ENCODE results near the gene HIPK4. TPM values are rescaled to one million over a fixed set of nuclear protein-coding genes. Genes with fewer than 3 reads are reported as not detected.

The HIPK4 gene
- total RNA-seq, 1 experiment from 2014 or later = 0.31 TPM

DNA sequence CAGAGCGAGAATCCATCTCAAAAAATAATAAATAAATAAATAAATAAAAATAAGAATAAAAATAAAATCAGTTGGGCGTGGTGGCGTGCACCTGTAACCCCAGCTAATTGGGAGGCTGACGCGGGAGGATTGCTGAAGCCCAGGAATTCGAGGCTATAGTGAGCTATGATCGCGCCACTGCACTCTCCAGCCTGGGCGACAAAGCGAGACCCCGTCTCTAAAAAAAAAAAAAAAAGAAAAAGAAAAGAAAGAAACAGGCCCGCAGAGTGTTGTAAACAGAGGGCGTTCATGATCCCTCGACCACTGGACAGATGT lies 30.4 kb upstream of the HIPK4 start:
- CTCF ChIA-PET = interaction anchor here (0.6 to 2.8 kb wide), 55 partner anchors 8 to 1193 kb away, joined by 3 to 55 read pairs (median 5); partner anchors contain the start of genes BLVRB, C19orf47, PLD3 and PRX
- POLR2A ChIA-PET = interaction anchor here (0.6 to 1.8 kb wide), 14 partner anchors 13 to 279 kb away, joined by 3 to 17 read pairs (median 4); partner anchors contain the start of genes C19orf47 and PLD3

DNA sequence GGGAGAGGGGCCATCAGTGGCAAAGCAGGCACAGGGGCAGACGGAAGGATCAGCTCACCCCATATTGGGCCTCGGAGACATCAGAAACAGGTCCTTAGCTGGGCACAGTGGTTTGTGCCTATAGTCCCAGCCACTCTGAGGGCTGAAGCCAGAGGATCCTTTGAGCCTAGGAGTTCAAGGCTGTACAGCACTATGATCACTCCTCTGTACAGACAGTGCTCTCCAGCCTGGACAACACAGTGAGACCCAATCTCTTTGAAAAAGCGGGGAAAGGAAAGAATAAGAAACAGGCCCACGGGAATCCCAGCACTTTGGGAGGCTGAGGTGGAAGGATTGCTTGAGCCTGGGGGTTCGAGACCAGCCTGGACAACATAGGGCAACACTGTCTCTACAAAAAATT lies 29.8 kb upstream of the HIPK4 start:
- ChIA-PET CTCF (interaction anchor here (0.6 to 2.8 kb wide), 38 partner anchors 7 to 1074 kb away, joined by 3 to 55 read pairs (median 5); partner anchors contain the start of genes BLVRB, PRX and SERTAD3), POLR2A (interaction anchor here (0.7 to 1.8 kb wide), 5 partner anchors 14 to 280 kb away, joined by 3 to 13 read pairs (median 3); no protein-coding TSS in a partner anchor)
- TF ChIP-seq ZNF121 (CRISPR knock-in tag; IDR thresholded peaks at IDR 0.05) = peak; percentile 88
- TF ChIP-seq, protein P1, sequence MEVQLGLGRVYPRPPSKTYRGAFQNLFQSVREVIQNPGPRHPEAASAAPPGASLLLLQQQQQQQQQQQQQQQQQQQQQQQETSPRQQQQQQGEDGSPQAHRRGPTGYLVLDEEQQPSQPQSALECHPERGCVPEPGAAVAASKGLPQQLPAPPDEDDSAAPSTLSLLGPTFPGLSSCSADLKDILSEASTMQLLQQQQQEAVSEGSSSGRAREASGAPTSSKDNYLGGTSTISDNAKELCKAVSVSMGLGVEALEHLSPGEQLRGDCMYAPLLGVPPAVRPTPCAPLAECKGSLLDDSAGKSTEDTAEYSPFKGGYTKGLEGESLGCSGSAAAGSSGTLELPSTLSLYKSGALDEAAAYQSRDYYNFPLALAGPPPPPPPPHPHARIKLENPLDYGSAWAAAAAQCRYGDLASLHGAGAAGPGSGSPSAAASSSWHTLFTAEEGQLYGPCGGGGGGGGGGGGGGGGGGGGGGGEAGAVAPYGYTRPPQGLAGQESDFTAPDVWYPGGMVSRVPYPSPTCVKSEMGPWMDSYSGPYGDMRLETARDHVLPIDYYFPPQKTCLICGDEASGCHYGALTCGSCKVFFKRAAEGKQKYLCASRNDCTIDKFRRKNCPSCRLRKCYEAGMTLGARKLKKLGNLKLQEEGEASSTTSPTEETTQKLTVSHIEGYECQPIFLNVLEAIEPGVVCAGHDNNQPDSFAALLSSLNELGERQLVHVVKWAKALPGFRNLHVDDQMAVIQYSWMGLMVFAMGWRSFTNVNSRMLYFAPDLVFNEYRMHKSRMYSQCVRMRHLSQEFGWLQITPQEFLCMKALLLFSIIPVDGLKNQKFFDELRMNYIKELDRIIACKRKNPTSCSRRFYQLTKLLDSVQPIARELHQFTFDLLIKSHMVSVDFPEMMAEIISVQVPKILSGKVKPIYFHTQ (CRISPR knock-in tag; IDR thresholded peaks at IDR 0.05) = no peak
- no peaks in the 10 kb centered on the region for H3K9me3 Mint-ChIP-seq
- ATAC-seq (no peak), DNase-seq (ENCODE audit: low spot score) (no peak)
- no peaks in the 10 kb centered on the region; the same call in 1 of the 2 replicates for H3K36me3 Mint-ChIP-seq
- H3K27ac Mint-ChIP-seq = no peak overlapping the region
- H3K4me1 Mint-ChIP-seq = peaks cover 27% of the 10 kb centered on the region
- peak overlapping the region; percentile 34; the same call in 1 of the 2 replicates for H3K4me3 Mint-ChIP-seq
- no peaks in the 10 kb centered on the region; the same call in 1 of the 2 replicates for H3K27me3 Mint-ChIP-seq (ENCODE audit: low read depth)

More for the DNA sequence above, 30.4 kb upstream of the HIPK4 start:
- TF ChIP-seq OVOL2 (CRISPR knock-in tag; IDR thresholded peaks at IDR 0.05; ENCODE audit: borderline replicate concordance) (no peak), ZNF671 (CRISPR knock-in tag; IDR thresholded peaks at IDR 0.05) (no peak), ETV6 (CRISPR knock-in tag; IDR thresholded peaks at IDR 0.05) (no peak), MYBL2 (CRISPR knock-in tag; IDR thresholded peaks at IDR 0.05) (no peak)
- TF ChIP-seq, protein P2, sequence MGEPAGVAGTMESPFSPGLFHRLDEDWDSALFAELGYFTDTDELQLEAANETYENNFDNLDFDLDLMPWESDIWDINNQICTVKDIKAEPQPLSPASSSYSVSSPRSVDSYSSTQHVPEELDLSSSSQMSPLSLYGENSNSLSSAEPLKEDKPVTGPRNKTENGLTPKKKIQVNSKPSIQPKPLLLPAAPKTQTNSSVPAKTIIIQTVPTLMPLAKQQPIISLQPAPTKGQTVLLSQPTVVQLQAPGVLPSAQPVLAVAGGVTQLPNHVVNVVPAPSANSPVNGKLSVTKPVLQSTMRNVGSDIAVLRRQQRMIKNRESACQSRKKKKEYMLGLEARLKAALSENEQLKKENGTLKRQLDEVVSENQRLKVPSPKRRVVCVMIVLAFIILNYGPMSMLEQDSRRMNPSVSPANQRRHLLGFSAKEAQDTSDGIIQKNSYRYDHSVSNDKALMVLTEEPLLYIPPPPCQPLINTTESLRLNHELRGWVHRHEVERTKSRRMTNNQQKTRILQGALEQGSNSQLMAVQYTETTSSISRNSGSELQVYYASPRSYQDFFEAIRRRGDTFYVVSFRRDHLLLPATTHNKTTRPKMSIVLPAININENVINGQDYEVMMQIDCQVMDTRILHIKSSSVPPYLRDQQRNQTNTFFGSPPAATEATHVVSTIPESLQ (CRISPR knock-in tag; IDR thresholded peaks at IDR 0.05) = no peak
- TF ChIP-seq, protein P3, sequence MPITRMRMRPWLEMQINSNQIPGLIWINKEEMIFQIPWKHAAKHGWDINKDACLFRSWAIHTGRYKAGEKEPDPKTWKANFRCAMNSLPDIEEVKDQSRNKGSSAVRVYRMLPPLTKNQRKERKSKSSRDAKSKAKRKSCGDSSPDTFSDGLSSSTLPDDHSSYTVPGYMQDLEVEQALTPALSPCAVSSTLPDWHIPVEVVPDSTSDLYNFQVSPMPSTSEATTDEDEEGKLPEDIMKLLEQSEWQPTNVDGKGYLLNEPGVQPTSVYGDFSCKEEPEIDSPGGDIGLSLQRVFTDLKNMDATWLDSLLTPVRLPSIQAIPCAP (CRISPR knock-in tag; IDR thresholded peaks at IDR 0.05) = no peak
- TF ChIP-seq, protein P4, sequence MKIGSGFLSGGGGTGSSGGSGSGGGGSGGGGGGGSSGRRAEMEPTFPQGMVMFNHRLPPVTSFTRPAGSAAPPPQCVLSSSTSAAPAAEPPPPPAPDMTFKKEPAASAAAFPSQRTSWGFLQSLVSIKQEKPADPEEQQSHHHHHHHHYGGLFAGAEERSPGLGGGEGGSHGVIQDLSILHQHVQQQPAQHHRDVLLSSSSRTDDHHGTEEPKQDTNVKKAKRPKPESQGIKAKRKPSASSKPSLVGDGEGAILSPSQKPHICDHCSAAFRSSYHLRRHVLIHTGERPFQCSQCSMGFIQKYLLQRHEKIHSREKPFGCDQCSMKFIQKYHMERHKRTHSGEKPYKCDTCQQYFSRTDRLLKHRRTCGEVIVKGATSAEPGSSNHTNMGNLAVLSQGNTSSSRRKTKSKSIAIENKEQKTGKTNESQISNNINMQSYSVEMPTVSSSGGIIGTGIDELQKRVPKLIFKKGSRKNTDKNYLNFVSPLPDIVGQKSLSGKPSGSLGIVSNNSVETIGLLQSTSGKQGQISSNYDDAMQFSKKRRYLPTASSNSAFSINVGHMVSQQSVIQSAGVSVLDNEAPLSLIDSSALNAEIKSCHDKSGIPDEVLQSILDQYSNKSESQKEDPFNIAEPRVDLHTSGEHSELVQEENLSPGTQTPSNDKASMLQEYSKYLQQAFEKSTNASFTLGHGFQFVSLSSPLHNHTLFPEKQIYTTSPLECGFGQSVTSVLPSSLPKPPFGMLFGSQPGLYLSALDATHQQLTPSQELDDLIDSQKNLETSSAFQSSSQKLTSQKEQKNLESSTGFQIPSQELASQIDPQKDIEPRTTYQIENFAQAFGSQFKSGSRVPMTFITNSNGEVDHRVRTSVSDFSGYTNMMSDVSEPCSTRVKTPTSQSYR (CRISPR knock-in tag; IDR thresholded peaks at IDR 0.05) = no peak
- H3K9me3 Mint-ChIP-seq = no peaks in the 10 kb centered on the region
- DNase-seq (ENCODE audit: low spot score) (no peak), ATAC-seq (no peak)
- H3K36me3 Mint-ChIP-seq = no peaks in the 10 kb centered on the region; the same call in 1 of the 2 replicates
- no peaks in the 10 kb centered on the region; the same call in 1 of the 2 replicates for H3K27me3 Mint-ChIP-seq (ENCODE audit: low read depth)
- H3K4me1 Mint-ChIP-seq = peaks cover 25% of the 10 kb centered on the region
- H3K27ac Mint-ChIP-seq = peak overlapping the region; percentile 70; the same call in 1 of the 2 replicates
- H3K4me3 Mint-ChIP-seq = peak overlapping the region; percentile 69

DNA sequence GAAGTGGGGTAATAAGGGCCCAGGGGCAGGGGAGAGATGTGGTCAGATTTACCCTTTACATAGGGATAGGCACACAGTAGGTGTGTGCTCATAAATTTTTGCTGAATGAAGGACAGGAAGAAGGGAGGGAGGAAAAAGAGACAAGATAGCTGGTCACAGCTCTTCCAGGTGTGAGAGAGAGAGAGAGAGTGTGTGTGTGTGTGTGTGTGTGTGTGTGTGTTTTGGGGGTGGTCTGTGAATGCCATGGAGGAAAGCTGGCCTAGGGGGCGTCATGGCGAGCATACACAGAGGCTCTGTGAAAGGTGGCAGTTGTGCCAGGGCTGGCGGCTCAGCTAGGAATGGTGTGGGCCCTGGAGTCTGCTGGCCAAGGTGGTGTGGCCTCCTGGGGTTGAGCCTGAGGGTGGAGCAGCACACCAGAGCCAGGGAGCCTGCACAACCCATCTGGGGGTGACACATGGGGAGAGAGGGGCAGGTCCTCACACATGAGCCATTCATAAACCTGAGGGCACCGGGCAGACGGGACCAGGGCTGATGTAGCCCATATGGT lies 29.2 kb upstream of the HIPK4 start:
- no peak for ATAC-seq
- CTCF ChIA-PET = interaction anchor here (0.6 to 2.8 kb wide), 6 partner anchors 8 to 104 kb away, joined by 3 to 55 read pairs (median 4); partner anchors contain the start of gene BLVRB
- no peaks in the 10 kb centered on the region for H3K9me3 Mint-ChIP-seq
- no peaks in the 10 kb centered on the region; the same call in 1 of the 2 replicates for H3K36me3 Mint-ChIP-seq
- POLR2A ChIA-PET = interaction anchor here (1.0 kb wide), 1 partner anchor 24 kb away, joined by 3 read pairs; no protein-coding TSS in a partner anchor
- peaks cover 23% of the 10 kb centered on the region for H3K4me1 Mint-ChIP-seq
- H3K27me3 Mint-ChIP-seq (ENCODE audit: low read depth) = no peaks in the 10 kb centered on the region; the same call in 1 of the 2 replicates
- H3K27ac Mint-ChIP-seq = no peak overlapping the region
- no peak overlapping the region for H3K4me3 Mint-ChIP-seq
- DNase-seq (ENCODE audit: low spot score) = no peak
- TF ChIP-seq TCF7 (CRISPR knock-in tag; IDR thresholded peaks at IDR 0.05; ENCODE audit: low read depth) (no peak), NR2C2 (CRISPR knock-in tag; IDR thresholded peaks at IDR 0.05) (no peak), RORB (CRISPR knock-in tag; IDR thresholded peaks at IDR 0.05) (no peak), IRF2 (CRISPR knock-in tag; IDR thresholded peaks at IDR 0.05; ENCODE audit: borderline replicate concordance, low read depth) (no peak), ZNF317 (CRISPR knock-in tag; IDR thresholded peaks at IDR 0.05; ENCODE audit: borderline replicate concordance, low read depth) (no peak), NR1H2 (CRISPR knock-in tag; IDR thresholded peaks at IDR 0.05) (no peak), SOX15 (CRISPR knock-in tag; IDR thresholded peaks at IDR 0.05) (no peak), ZNF121 (CRISPR knock-in tag; IDR thresholded peaks at IDR 0.05) (no peak)
- TF ChIP-seq, protein P1 (CRISPR knock-in tag; IDR thresholded peaks at IDR 0.05) = no peak

Measured in WTC11 (cell line).